ENCODE results near the gene GPBAR1.

The GPBAR1 gene

GRCh38 chr2:218244204-218244603, 16.6 kb upstream of the GPBAR1 start:
- no peak for DNase-seq (ENCODE audit: low read depth, low spot score)

DNA sequence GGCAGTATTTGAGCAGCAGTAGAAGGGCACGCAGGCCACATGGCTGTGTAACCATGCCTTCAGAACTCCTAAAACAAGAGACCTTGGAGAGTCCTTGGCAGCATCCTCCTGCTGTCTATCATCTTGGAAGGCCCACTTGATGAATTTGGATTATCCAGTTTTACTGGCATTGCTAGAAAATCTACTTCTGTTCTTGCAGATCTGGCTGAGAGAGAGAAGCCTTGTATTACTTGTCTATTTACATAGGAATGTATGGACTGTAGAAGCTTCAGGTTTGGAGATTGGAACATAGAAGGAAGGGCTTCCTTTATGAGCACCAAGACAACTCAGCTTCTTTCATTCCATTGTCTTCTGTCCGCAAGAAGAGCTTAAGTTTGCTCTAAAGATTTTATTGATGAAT, 16.1 kb upstream of the GPBAR1 start:
- DNase-seq (ENCODE audit: low read depth, low spot score): no peak

DNA sequence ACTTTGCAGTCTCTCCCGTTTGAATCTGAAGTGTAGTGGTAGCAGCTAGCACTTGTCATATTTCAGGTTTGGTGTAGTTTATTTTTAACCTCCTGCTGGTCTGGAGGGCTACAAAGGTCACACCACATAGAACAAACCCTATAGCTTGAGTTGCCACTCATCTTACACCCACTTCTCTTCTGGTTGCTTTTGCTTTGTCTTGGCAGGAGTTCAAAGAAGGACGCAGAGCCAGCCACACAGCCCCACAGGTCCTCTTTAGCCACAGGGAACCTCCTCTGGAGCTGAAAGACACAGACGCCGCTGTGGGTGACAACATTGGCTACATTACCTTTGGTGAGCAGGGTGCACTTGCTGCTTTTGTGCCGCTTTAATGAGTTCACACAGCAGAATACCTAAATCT, 15.6 kb upstream of the GPBAR1 start:
- no peak for DNase-seq (ENCODE audit: low read depth, low spot score)

- no peak for DNase-seq (ENCODE audit: low read depth, low spot score)
Observed at GRCh38 chr2:218249691-218250090, 11.1 kb upstream of the GPBAR1 start.

- no peak for DNase-seq (ENCODE audit: low read depth, low spot score)
Observed at GRCh38 chr2:218252509-218253231, 8.1 kb upstream of the GPBAR1 start.

- no peak for DNase-seq (ENCODE audit: low read depth, low spot score)
Observed at GRCh38 chr2:218253232-218253625, 7.6 kb upstream of the GPBAR1 start.

DNA sequence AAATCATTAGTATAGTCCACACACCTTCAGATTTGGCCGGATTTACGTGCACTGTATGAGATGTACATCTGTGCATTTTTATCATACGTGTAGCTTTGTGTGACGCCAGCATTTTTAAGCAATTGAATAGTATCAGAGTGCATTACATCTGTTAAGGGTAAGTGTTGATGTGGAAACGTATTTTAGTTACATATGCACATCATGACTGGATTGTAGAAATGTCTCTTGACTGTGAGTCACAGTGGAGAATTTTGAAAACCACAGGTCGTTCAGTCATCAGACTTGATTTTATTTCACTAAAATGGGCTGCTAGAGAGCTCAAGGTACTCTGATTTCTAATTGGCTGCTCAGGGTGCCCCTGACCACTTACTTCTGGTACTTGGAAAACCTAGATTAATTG, 5.4 kb upstream of the GPBAR1 start:
- DNase-seq (ENCODE audit: low read depth, low spot score): no peak

- DNase-seq (ENCODE audit: low read depth, low spot score): no peak
Observed at GRCh38 chr2:218256612-218257350, 4.0 kb upstream of the GPBAR1 start.

DNA sequence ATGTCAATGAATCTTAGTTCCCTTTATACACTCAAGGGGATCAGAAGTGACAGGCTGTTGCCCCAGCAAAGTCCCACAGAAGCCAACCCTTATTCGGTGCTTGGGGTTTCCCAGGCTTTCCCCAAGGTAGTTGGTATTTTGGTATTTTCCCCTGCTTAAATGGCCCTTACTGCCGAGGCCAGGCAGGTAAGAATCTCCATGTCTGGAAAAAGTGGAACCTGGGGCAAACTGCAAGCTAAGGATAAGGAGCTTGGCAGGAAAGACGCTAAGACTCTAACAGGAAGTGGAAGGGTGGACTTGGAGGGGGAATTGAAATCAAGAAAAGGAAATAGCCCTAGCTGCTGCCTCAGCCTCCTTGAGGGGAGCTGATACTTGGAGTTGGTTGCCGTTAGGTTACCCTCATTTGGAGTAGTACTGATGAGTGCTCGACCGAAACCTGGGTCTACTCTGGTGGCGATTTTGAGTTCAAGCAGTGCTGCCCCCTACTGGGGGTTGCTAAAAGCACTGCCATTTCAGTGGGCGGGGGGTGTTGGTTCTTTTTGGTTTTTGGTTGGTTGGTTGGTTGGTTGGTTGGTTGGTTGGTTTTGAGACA, 3.3 kb upstream of the GPBAR1 start:
- peak; percentile 80 for DNase-seq (ENCODE audit: low read depth, low spot score)

GRCh38 chr2:218259099-218259961, 1.5 kb upstream of the GPBAR1 start:
- peak; percentile 92 for DNase-seq (ENCODE audit: low read depth, low spot score)

DNA sequence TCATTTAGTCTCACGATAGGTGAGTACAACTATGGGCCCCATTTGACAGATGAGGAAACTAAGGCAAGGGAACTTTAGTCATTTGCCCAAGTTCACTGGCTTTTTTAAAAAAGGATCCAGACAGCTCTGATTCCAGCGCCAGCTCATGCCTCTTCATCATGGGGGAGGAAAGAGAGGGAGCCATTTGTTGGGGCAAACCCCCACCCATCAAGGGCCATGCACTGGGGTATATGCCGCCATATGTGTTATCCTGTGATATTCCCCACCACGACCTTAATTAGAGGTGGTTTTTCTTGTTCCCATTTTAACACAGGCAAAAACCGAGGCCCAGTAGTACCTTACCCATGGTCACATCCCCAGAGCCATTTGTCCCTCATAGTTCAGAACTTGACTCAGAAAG, 649 bp upstream of the GPBAR1 start:
- DNase-seq (ENCODE audit: low read depth, low spot score): no peak

- no peak for DNase-seq (ENCODE audit: low read depth, low spot score)
Observed at GRCh38 chr2:218261423-218262236, 815 bp downstream of the GPBAR1 start.

DNA sequence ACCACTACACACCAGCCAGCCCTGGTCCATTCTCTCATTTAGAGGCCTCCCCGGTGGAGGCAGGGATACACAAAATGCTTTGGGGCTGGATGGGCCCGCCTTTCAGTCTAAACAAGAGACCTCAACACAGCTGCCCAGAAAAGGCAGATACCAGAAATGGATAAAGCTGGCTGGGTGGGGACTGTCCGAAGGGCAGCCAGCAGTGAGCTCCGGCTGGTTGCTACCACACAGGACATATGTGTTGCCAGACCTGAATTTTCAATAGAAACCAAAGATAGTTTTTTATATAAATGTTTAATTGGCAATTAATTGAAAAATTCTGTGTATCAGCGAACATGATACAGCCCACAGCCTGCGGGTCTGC, 1.4 kb downstream of the GPBAR1 start:
- DNase-seq (ENCODE audit: low read depth, low spot score): no peak

- DNase-seq (ENCODE audit: low read depth, low spot score): no peak
Observed at GRCh38 chr2:218262631-218263586, 2.1 kb downstream of the GPBAR1 start.

GRCh38 chr2:218263817-218264641, 3.2 kb downstream of the GPBAR1 start:
- DNase-seq (ENCODE audit: low read depth, low spot score): no peak

- DNase-seq (ENCODE audit: low read depth, low spot score): no peak
Observed at GRCh38 chr2:218264773-218265561, 4.2 kb downstream of the GPBAR1 start.

DNA sequence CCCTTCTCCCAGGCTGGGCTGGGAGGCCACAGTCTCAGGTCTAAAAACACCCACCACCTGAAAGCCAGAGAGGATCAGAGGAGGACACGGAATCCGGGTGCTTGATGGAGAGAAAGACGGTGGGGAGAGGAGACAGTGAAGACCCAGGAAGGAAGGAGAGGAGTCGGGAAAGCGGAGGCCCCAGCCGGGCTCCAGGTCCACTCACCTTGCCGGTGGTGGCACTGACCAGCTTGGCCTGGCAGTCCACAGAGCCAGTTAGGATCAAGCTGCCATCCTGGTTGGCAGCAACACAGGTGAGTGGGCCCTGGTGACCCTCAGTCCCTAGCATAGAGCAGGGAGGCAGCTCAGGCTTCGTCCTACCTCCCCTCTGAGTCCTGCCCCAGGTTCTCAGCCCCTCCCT, 4.8 kb downstream of the GPBAR1 start:
- DNase-seq (ENCODE audit: low read depth, low spot score): no peak

GRCh38 chr2:218266316-218266979, 5.6 kb downstream of the GPBAR1 start:
- no peak for DNase-seq (ENCODE audit: low read depth, low spot score)
